Measurements from ENCODE around the gene SLC8A2.

The SLC8A2 gene

DNA sequence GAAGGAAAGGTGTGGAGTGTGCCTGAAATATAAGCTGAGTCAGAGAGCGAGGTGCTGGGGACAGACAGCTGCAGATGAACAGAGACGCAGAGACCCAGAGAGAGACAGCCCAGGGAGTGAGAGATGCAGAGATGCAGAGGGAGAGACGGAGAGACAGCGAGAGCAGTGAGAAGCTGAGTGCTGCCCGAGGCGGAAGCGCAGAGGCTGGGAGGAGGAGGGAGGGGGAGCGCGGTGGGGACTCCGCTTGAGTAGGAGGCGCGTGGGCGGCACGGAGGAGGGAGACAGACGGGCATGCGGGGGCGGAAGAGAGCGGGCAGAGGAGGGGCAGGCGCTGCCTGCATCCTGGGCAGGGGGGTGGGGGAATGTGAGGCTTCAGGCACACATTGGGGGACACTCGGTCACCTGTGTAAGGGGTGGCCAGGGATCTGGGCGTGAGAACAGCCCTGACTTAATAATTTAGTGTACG lies 25.7 kb downstream of the SLC8A2 start:
- no peak overlapping the region for H3K4me3 ChIP-seq (ENCODE audit: low read depth, low read length)
- DNase-seq (ENCODE audit: low read depth), result no peak
- TF ChIP-seq, protein P1, sequence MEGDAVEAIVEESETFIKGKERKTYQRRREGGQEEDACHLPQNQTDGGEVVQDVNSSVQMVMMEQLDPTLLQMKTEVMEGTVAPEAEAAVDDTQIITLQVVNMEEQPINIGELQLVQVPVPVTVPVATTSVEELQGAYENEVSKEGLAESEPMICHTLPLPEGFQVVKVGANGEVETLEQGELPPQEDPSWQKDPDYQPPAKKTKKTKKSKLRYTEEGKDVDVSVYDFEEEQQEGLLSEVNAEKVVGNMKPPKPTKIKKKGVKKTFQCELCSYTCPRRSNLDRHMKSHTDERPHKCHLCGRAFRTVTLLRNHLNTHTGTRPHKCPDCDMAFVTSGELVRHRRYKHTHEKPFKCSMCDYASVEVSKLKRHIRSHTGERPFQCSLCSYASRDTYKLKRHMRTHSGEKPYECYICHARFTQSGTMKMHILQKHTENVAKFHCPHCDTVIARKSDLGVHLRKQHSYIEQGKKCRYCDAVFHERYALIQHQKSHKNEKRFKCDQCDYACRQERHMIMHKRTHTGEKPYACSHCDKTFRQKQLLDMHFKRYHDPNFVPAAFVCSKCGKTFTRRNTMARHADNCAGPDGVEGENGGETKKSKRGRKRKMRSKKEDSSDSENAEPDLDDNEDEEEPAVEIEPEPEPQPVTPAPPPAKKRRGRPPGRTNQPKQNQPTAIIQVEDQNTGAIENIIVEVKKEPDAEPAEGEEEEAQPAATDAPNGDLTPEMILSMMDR (IDR thresholded peaks at IDR 0.05; ENCODE audit: low read depth, low read length, missing control alignments), result no peak

- H3K4me3 ChIP-seq (ENCODE audit: low read depth, low read length), result no peak overlapping the region
- DNase-seq (ENCODE audit: low read depth), result no peak
- TF ChIP-seq, protein P1 (IDR thresholded peaks at IDR 0.05; ENCODE audit: low read depth, low read length, missing control alignments), result no peak
These were observed 26.2 kb downstream of the SLC8A2 start for GRCh38 chr19:47445527-47445926.

DNA sequence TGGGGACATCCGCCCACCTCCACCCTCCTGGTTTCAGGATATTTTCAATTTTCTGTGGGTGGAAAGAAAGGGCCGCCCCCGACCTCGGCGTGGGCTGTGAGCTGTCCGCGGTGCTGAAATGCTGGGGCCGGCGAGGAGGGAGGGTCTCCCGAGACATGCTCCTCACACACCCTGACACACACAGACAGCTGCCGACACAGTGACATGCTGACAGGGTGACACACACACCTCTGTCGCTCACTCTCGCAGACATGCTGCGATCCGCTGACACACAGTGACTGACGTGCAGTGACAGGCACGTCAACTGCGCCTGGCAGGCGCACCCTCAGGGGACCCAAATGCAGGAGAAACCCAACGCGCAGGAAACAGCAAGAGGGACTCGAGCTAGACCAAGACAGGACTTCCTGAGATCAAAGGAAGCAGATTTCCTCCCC lies 27.3 kb downstream of the SLC8A2 start:
- no peak for DNase-seq (ENCODE audit: low read depth)
- TF ChIP-seq, protein P1 (IDR thresholded peaks at IDR 0.05; ENCODE audit: low read depth, low read length, missing control alignments), result no peak

DNA sequence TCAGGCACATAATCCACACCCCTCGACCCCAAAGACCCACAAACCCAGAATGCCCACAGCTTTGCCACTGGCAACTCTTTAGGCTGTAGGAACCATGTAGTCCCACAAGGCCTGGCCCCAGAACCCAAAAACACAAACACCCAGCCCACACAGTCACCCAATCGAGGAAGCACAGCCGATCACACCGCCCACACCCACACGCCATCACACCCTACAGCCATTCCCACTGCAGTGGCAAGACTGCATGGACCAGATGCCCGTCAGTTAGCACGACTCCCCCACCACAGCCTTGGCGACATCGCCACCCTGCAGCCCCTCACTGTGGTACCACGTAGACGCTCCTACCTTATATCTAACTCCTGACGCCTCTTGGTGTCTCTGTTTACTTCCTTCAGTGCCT lies 28.4 kb downstream of the SLC8A2 start:
- no peak overlapping the region for H3K4me3 ChIP-seq (ENCODE audit: low read depth, low read length)
- TF ChIP-seq, protein P1 (IDR thresholded peaks at IDR 0.05; ENCODE audit: low read depth, low read length, missing control alignments), result no peak
- no peak for DNase-seq (ENCODE audit: low read depth)

More for the DNA sequence above, 27.3 kb downstream of the SLC8A2 start:
- no peak overlapping the region for H3K4me3 ChIP-seq (ENCODE audit: low read depth, low read length)

DNA sequence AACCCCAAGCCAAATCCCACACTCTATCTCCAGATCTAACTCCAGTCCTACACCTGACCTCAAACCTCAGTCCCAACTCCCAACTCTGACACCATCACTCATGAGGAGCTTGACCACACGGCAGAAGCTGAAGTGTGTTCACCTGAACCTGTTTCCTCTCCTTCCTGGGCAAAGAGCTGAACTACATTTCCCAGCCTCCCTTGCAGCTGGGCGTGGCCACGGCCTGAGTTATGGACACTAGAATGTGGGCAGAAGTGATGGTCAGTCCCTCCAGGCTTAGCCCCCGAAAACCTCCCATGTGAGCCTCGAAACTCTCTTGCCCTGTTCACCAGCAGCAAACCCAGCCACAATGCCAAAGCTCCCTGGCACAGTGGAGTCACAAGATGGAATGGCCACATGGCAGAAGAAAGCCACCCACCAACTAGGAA lies 32.9 kb downstream of the SLC8A2 start:
- no peak for DNase-seq (ENCODE audit: low read depth)
- TF ChIP-seq, protein P1 (IDR thresholded peaks at IDR 0.05; ENCODE audit: low read depth, low read length, missing control alignments), result no peak
- no peak overlapping the region for H3K4me3 ChIP-seq (ENCODE audit: low read depth, low read length)

GRCh38 chr19:47437500-47437899 lies 34.2 kb downstream of the SLC8A2 start:
- DNase-seq (ENCODE audit: low read depth), result no peak
- no peak overlapping the region for H3K4me3 ChIP-seq (ENCODE audit: low read depth, low read length)
- TF ChIP-seq, protein P1 (IDR thresholded peaks at IDR 0.05; ENCODE audit: low read depth, low read length, missing control alignments), result no peak

DNA sequence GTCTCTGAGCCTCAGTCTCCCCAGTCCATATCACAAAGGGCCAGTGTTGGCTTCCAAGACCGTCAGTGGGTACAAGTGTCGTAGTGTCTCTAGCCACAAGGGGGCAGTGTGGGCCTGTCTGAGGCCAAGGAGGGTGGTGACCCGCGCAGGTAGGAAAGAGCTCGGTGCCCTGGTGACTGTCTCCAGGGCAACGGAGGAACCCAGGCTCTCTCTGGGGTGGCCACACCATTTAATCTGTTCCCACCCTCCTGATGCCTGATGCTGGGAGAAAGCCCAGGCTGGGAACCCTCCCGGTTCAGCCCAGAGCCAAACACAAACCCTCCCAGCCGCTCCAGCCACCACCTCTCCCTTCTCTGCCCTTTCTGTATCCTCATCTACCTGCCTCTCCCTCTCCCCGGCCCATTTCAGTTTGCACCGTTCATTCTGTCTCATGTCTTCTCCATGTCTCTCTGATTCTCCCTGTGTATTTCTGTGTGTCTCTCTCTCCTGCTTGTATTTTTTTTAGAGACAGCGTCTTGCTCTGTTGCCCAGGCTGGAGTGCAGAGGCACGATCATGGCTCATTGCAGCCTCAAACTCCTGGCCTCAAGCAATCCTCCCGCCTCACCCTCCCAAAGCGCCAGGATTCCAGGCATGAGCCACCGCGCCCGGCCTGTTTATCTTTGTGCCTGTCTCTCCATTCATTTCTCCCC lies 34.8 kb downstream of the SLC8A2 start:
- no peak overlapping the region for H3K4me3 ChIP-seq (ENCODE audit: low read depth, low read length)
- DNase-seq (ENCODE audit: low read depth), result peak; percentile 31
- TF ChIP-seq, protein P1 (IDR thresholded peaks at IDR 0.05; ENCODE audit: low read depth, low read length, missing control alignments), result peak; percentile 88
